ENCODE results near the gene HADHA.

HADHA gene

DNA sequence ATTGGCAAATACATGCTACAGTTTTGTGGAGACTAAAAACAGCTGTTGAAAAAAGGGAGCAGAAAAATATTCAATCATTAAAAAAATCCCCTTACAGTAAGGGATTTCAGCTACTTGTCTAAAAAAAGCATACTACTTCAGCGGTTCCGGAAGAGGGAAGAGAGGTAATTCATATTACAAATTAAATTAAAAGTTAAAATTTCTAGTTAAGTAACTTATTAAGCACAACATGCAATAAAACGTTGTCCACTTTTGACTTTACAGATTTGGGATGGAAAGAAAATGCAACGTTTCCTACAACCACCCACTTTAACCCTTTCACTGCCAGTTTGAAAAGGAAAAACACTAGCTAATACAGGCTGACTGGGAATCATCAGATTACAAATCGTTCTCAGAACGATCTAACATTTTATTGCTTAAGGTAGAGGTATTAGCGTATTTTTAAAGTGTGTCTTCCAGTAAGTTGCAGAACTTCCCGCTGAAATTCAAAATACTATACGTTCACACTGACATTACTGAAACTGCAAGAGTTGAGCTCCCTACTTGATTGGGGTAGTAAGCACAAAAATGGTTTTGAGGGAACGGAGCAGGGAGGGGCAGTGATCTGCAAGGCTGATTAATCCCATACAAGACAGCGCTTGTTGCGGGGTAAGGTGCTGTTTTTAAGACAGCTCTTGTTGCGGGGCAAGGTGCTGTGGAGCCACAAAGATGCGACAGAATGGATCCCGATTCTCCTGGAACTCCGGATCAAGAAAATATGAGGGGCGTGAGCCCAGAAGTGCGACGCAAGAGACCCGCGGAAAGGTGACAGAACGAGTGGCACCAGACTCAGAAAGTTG is 743 bp downstream of the HADHA start:
- DNase-seq, result no peak

DNA sequence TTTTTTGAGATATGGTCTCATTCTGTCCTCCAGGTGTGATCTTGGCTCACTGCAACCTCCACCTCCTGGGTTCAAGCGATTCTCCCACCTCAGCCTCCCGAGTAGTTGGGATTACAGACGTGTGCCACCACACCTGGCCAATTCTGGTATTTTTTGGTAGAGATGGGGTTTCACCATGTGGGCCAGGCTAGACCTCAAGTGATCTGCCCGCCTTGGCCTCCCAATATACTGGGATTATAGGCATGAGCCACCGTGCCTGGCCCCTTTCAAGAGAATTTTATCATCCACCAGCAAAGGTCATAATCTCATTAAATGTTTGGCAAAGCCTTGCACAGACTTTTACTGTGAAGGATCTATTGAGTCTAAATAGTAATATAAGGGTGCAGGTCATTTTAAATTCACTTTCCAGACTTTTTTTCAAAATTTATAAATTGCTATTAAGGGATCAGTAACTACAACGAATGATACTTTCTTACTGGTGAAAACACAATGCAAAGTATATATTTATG is 2.5 kb downstream of the HADHA start:
- no peak for DNase-seq

DNA sequence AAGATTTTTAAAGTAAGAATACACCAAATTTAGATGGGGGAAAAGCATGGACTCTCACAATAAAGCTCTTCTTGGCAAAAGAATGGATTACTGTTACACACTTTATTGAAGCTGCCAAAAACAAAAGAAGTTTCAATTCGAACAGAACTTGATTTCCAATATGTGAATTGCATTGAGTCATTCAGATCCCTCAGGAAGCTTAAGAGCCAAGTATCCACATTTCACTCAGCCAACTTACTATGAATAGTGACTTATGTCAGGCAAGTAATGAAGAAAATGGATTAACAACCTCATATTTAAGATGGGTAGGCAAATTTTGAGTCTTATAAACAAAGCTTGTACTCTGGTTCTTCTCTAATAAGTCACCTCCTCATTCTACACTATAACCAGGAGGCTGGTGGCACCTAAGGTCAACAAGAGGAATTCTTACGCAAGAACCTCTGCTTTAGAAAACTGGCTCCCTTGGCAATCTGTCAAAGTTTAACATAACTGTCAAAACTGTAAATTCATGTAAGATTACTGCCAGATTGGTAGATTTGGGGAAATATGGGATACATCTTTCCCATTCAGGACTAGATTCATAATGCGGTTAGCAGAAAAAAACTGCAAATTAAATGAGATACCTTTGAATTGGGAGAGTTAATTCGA is 6.0 kb downstream of the HADHA start:
- peak; percentile 39 for DNase-seq

DNA sequence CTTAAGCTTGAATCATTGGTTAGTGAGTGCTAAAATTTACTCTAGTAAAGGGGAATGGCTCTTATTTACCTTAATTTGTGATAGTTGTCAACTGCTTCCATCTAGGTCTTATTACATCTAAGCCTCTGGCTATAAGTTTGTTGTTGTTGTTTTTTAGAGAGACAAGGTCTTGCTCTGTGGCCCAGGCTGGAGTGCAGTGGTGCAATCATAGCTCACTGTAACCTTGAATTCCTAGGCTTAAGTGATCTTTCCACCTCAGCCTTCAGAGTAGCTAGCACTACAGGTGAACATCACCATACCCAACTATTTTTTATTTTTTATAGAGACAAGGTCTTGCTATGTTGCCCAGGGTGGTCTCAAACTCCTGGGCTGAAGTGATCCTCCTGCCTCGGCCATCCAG is 6.6 kb downstream of the HADHA start:
- DNase-seq, result no peak

DNA sequence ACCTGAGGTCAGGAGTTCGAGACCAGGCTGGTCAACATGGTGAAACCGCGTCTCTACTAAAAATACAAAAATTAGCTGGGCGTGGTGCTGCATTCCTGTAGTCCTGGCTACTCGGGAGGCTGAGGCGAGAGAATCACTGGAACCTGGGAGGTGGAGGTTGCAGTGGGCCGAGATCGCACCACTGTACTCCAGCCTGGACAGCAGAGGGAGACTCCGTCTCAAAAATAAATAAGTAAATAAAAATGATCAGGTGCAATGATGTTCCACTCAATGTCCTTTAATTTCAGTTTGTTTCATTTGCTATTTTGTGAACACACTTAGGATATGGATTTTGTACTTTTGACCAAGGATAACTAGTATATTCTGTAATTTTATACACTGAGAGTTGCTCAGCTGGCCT is 9.3 kb downstream of the HADHA start:
- no peak for DNase-seq

DNA sequence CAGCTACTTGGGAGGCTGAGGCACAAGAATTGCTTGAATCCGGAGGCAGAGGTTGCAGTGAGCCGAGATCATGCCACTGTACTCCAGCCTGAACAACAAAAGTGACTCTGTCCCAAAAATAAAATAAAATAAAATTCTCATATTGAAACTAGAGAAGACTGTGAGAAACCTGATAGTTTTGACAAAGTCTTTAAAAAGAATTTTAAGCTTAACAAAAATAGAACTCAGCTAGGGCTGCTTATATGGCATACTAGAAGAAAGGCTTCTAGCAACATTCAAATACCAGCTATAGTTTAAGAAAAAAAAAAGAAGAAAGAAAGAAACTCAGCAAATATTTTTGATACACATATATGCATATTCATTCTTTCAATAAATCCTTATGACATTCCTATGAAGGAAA is 13.6 kb downstream of the HADHA start:
- no peak for DNase-seq

DNA sequence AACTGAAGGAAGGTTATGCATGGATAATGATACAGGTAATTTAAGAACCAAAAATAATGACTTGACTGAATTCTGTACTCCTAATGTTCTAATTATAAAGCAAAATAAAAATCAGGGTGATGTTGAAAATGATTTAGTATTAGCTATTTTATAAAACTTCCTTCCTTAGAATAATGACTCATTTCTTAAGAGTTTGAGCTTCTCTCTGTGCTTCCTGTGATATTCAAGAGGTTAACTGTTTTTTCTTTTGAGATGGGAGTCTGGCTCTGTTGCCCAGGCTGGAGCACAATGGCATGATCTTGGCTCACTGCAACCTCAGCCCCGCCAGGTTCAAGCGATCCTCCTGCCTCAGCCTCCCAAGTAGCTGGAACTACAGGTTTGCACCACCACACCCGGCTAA is 14.8 kb downstream of the HADHA start:
- DNase-seq, result no peak

DNA sequence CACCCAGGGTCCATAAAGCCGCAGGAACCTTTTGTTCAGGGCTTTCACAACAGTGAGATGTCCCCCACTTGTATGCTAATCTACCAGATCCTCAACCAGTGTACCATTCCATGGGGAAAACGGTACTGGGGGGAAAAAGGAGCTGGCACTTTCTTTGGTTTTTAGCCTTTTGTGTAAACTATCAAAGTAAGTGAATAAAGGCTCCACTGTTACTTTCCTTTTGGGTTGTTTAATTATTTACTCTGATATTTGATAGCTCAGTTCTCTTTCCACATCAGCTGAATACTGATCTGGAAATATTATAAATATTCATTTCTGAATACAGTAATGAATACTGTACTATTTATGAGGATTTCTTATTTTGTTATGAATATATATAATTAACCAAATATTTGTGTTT is 20.3 kb downstream of the HADHA start:
- no peak for DNase-seq

DNA sequence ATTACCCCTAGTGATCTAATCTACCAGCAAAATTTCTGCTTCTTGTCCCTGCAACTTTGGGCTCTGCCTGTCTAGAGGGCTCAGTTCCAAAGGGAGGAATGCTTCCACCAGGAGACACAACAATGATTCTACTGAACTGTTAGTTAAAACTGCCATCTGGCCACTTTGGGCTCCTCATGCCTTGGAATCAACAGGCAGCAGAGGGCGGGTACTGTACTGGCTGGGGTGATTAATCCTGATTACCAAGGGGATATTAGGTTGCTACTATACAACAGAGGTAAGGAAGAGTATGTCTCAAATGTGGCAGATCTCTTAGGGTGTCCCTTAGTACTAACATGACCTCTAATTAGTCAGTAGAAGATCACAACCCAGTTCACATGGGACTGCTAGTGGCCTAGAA is 21.4 kb downstream of the HADHA start:
- DNase-seq, result peak; percentile 14

DNA sequence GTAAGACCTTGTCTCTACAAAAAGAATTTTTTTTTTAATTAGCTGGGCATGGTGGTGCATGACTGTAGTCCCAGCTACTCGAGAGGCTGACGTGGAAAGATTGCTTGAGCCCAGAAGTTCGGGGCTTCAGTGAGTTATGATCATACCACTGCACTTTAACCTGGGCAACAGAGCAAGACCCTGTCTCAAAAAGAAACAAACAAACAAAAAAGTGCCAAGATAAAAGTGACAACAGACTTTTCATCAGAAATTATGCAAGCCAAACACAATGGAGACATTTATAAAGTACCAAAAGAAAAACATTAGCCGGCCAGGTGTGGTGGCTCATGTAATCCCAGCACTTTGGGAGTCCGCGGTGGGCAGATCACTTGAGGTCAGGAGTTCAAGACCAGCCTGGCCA is 26.7 kb downstream of the HADHA start:
- DNase-seq, result no peak

DNA sequence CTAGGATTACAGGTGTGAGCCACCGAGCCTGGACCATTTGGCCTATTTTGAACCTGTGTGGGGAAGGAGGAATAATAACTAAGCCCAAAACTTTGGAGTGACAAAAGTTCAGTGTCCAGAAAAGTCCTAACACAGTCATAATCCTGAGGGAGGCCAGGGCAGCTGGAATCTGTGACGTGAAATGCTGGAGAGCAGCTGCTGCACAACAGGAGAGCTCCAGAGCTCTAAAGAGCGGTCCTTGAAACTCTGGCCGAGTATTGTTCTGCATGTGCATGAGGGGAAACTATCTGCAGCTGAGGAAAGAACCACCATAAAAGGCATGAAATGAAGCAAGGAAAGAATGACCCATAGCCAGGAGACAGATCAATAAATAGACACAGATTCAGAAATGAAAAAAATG is 27.8 kb downstream of the HADHA start:
- no peak for DNase-seq

DNA sequence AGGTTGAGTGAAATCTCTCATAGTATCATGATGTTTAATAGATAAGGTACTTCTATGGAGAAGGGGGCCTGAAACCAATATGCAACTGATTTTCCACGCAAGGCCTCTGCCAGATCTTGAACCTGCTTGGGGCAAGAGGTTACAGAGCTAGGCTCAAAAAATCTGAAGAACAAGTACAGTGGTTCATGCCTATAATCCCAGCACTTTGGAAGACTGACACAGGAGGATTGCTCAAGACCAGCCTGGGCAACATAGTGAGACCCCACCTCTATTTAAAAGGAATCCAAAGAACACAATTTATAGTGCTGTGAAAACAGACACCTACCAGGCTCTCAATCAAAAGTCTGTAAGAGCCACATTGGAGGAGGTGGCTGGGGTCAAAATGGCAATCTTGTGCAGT is 28.6 kb downstream of the HADHA start:
- DNase-seq, result no peak

DNA sequence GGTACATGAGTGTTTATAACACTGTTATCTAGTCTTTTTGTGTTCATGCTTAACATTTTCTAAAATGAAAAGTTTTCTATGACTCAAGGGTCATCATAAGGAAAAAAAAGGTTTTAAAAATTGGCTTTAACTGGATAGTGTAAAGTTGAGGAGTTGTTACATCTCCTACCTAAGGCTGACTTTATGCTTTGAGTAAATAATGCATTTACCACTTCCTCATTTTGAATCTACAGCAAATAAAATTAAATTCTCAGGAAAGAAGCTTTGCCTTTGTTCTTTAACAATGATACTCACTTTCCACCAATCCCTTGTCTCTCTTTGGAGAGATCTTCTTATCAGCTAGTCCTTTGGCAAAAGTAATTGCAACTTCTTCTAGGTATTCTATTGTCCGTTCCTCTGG is 29.7 kb downstream of the HADHA start:
- DNase-seq, result no peak

DNA sequence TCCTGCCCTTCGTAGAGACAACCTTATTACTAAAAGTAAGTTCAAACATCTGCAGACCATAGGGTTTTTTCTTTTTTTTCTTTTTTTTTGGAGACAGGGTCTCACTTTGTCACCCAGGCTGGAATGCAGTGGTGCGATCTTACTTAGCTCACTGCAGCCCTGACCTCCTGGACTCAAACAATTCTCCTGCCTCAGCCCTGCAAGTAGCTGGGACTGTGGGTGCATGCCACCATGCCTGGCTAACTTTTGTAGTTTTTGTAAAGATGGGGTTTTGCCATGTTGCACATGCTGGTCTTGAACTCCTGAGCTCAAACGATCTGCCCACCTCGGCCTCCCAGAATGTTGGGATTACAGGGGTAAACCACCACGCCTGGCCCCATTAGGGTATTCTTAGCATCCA is 32.4 kb downstream of the HADHA start:
- no peak for DNase-seq

DNA sequence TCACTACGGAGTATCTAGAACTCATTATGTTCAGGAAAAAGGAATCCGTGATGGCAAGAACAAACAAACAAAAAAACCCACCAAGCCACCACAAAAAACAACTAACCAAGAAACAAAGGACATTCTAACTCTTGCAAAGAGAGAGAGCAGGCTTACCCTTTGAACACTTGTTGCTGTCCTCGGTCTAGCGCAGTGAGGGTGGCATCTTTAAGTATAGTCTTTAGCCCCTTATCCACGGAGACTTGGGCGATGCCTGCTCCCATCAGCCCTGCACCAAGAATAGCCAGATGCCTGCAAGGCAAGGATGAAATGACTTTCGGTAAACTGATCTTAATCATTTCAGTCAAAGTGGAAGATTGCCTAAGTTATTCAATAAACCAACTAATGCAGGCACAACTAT is 40.5 kb downstream of the HADHA start:
- no peak for DNase-seq

DNA sequence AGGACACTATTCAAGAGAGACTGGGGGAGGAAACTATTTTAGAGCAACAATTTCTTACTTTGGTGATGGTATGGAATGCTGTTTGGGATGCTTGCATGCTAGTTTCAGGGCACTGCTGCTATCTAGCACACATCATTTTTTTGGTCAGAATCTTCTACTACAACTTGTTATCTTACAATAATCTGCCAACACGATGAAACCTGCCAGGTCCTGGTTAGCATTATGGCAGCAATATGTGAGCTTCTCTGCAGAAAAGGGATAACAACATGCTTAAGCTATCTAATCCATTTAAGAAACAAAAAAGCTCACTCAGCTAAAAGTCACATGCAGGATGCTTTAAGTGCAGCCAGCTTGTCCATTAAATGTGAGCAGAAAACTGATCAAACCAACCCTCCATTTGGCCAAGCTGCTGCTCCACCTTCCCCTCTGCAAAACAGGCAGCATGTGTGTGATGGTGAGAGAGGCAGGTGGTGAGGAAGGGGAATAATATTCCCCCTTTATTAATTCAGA is 41.4 kb downstream of the HADHA start:
- no peak for DNase-seq

DNA sequence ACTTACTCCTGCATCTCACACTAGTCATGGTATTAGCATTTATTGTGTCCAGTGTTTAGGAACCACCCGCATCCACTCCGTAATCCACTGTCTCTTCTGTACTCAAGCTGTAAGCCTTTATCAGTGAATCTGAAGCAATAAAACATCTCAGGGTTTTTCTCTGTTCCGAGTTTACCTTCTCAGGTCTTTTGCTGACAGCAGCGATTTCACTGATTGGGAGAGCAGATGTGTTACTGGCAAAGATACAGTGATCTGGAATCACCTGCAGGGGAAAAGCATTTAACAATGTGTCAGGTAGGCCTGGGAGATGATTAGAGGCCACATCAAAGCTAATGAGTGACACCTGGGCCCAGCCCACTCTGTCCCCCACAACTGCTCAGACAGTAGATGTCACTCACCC is 46.9 kb downstream of the HADHA start:
- DNase-seq, result no peak

DNA sequence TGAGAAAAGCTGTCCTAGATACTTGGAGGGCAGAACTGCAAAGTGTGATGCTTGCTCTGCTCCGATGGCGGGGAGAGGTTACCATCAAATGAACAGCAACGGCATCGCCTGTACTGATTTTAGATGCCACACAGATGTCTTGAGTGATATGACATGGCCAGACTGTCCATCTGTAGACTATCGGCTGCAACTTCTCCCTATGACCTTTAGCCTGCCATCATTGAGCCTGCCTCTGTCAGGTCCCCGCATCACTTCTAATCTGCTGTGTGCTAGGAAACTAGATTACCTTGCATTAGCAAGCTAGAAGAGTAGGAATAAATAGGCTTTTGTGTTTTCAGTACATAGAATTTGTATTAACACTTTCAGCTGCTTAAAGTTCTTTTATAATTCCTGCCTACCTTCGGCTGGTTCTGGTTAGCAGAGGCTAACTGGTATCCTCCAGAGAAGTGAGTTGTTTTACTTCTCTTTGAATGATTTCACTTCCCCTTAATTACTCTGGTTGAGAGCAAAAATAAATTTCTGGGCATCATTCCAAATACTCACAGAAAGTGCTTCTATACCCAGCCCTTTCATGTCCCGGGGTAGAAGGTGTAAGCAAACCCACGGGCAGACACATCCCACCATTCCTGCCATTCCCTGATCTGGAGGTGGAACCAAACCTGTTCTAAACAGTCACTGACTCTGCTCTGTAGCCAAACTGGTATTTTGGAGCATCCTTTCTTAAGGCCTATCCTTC is 47.6 kb downstream of the HADHA start:
- no peak for DNase-seq

DNA sequence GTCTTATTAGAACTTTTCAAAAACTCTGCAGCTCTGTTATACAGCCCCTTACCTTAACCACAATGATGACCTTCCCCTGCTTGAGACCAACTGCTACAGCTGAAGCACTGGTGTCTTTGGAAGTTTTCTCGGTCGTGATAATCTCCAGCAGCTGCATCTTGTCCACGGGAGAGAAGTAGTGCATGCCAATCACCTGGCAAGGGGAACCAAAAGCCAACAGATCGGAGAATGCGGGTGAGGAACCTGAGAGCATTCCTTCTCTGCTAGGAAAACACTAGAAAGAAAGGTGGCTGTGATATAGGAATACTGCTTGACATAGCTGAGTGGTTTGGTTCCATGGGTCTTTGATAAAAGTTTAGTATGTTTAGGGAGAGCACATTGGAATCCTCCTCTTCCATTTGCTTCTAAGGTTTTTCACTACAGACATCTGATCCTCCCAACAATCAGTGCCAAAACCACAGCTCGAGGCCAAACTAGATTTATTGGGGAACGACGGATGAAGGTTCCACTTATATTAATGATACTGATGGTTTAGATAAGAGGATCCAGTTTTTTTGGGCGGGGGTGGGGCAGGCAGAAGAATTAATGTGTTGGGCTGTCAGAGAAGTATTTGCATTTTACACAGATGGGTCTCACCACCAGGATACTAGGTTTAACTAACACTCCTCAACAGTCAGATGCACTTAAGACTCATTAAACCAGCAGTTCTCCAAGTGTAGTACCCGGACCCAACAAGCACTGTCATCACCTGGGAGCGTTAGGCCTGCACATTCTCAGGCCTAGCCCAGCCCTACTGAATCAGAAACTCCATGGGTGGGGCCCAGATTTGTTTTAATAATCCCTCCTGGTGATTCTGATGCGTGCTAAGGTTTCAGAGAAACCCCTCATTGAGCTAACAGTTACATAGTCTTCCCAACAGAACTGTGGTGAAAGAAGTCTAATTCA is 49.1 kb downstream of the HADHA start:
- no peak for DNase-seq

DNA sequence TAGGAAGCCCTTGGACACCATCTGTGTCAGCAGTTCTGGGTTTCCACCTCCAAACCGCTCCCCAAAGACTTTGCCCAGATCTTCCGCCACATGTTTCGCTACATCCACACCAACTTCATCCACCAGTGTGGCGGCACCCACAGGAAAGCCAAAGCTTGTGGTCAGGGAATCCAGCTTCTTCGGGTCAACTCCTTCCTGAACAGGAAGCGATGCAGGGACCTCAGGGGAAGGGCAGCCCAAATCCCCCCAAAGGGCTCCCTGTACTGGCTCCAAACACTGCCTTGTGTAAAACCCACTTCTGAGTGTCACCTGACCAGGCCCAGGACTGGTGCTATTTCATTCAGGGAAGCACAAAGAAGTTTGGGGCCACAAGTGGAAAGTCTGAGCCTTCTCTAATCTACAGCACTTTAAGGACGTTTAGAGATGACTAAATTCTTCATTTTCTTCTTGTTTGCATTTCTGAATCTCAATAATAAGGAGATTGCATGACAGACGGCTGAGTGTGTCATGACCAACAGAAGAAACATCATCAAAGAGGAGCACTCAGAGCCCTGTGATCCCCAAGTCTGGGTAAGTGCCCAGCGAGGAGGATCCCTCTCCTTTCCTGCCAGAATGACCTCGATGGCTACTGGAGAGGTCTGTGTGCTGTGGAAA is 50.7 kb downstream of the HADHA start:
- DNase-seq, result no peak

DNA sequence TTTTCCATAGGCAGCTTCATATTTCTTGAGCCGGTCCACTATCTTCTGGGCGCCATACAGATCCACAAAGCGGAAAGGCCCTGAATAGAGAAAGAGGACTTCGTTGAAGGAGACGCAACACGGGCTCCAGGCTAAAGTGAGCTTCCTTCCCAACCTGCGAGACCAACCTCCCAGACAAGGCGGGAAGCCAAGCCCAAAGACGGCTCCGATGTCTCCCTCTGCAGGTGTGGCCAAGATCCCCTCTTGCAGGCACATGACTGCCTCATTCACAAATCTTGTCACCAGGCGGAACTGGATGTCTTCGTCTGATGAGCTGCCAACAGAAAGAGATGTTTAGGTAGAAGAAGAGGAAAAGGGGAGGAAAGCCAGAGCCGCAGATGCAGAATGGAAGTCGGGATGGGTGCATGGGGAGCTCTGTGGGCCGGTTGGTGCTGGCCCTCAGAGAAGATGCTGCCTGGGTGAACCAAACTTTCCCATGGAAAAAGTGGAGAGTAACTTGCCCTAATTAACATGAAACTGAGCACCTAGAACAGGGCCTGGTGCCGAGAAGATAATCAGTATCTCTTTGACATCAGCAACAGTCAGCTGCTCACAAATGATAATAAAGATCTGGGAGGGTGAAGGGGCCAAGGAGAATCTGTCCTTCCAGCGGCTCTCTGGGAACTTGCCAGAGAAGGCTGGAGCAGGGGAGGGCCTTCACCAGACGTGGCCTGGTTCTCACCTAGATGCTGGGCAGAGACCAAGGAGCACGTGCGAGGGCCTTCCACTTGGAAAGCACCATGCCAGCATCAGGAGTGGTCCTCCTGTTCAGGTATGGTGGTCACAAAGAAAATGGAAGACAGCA is 52.9 kb downstream of the HADHA start:
- no peak for DNase-seq

Data from NCI-H446 treated with DMSO at 0.1 percent for 48 hours (cell line).